GM12892 (cell line): Measurements from ENCODE around the gene CAPZB.

ENCODE experiments used
- POLR2A ChIP-seq: IDR thresholded peaks from 2 replicates; pipeline ENCODE4 v1.6.1; 2011; ENCODE audit warnings: low read depth, low read length, control low read depth
- POLR2AphosphoS5 ChIP-seq: IDR thresholded peaks from 2 replicates; pipeline ENCODE4 v1.6.1; 2011; ENCODE audit warnings: low read depth, low read length, control low read depth
- TAF1 ChIP-seq: IDR thresholded peaks from 2 replicates; pipeline ENCODE4 v1.6.1; 2011; ENCODE audit warnings: low read depth, mild to moderate bottlenecking, control low read depth, low read length, borderline replicate concordance

- no peak for TF ChIP-seq POLR2AphosphoS5
- no peak for TF ChIP-seq POLR2A
- no peak for TF ChIP-seq TAF1
Observed at GRCh38 chr1:19312782-19313635, 172.3 kb downstream of the CAPZB start.
